H1 (cell line): Measurements from ENCODE around the gene FRY. TPM values are rescaled to one million over a fixed set of nuclear protein-coding genes. Genes with fewer than 3 reads are reported as not detected.

Source experiments
- CTCF ChIA-PET: fragments of 300-600 bp; sonication (Branson Sonifier 250); formaldehyde crosslinking; loops from one replicate; lab custom pipeline; 2021; ENCODE audit not compliant: partially characterized antibody; lab: Charles Lee
- POLR2A ChIA-PET: fragments of 300-600 bp; sonication (Branson Sonifier 250); formaldehyde crosslinking; loops from one replicate; lab custom pipeline; 2021; ENCODE audit warnings: inconsistent platforms; ENCODE audit not compliant: partially characterized antibody; lab: Charles Lee
- DNase-seq, 2 experiments: peaks; one replicate each; pipeline versions ENCODE4 v3.0.0 to v3.0.0-alpha.2; 2010 to 2022; ENCODE audit warnings: low spot score in 2 of 2, low read depth in 1 of 2, mixed read lengths in 1 of 2
- FAIRE-seq: peaks from 2 replicates; lab custom pipeline; 2011; peaks lifted over from hg19 to GRCh38; lab: Jason Lieb, UNC
- H2AFZ ChIP-seq: 2 replicates; pipeline ENCODE4 v1.8.1; 2012; ENCODE audit warnings: low read length, inconsistent platforms
- H2AK5ac ChIP-seq: 2 replicates; pipeline ENCODE4 v1.6.1; 2013; ENCODE audit warnings: low read depth, low read length
- H2BK120ac ChIP-seq: replicated peaks from 2 replicates; pipeline ENCODE3; 2013; ENCODE audit warnings: low read depth, low read length, inconsistent platforms
- H2BK12ac ChIP-seq: 2 replicates; pipeline ENCODE4 v1.6.1; 2013; ENCODE audit warnings: low read depth, low read length
- H2BK15ac ChIP-seq: 2 replicates; pipeline ENCODE4 v1.6.1; 2013; ENCODE audit warnings: low read length
- H2BK20ac ChIP-seq: 2 replicates; pipeline ENCODE4 v1.6.1; 2013; ENCODE audit warnings: low read length
- H2BK5ac ChIP-seq: 2 replicates; pipeline ENCODE4 v1.6.1; 2013; ENCODE audit warnings: low read depth, low read length
- H3K14ac ChIP-seq: 2 replicates; pipeline ENCODE4 v1.6.1; 2013; ENCODE audit warnings: inconsistent platforms; ENCODE audit not compliant: insufficient read length
- H3K18ac ChIP-seq: 2 replicates; pipeline ENCODE4 v1.6.1; 2013; ENCODE audit warnings: low read length; ENCODE audit errors: extremely low read depth
- H3K23ac ChIP-seq: 2 replicates; pipeline ENCODE4 v1.6.1; 2013; ENCODE audit warnings: inconsistent platforms; ENCODE audit not compliant: insufficient read length
- H3K23me2 ChIP-seq: 2 replicates; pipeline ENCODE4 v1.6.1; 2013; ENCODE audit warnings: low read depth, low read length
- H3K27ac ChIP-seq: 2 replicates; pipeline ENCODE4 v1.6.1; 2011; ENCODE audit warnings: low read depth, low read length, inconsistent platforms
- H3K27me3 ChIP-seq, 4 experiments: replicated peaks in 1 of 4; 1 replicate in 1 of 4; 2 replicates in 3 of 4; pipeline versions ENCODE4 v1.6.1 to v1.8.1; 2011 to 2013; ENCODE audit warnings: low read length in 3 of 4, mild to moderate bottlenecking in 3 of 4, inconsistent platforms in 2 of 4, mixed read lengths in 2 of 4, moderate library complexity in 1 of 4; ENCODE audit not compliant: control insufficient read depth in 3 of 4, insufficient read depth in 3 of 4; ENCODE audit errors: extremely low read depth in 1 of 4
- H3K36me3 ChIP-seq, 4 experiments: 2 replicates each; pipeline versions ENCODE4 v1.6.1 to v1.8.1; 2011 to 2013; ENCODE audit warnings: mild to moderate bottlenecking in 4 of 4, low read length in 3 of 4, moderate library complexity in 2 of 4, control low read depth in 1 of 4, inconsistent platforms in 1 of 4; ENCODE audit not compliant: insufficient read depth in 4 of 4, control insufficient read depth in 2 of 4
- H3K4ac ChIP-seq: replicated peaks from 2 replicates; pipeline ENCODE3; 2013; ENCODE audit warnings: low read length, low read depth, mixed read lengths, inconsistent platforms; ENCODE audit not compliant: insufficient read length
- H3K4me1 ChIP-seq, 4 experiments: replicated peaks in 1 of 4; 1 replicate in 1 of 4; 2 replicates in 3 of 4; pipeline versions ENCODE4 v1.6.1 to v1.8.1; 2011 to 2013; ENCODE audit warnings: low read length in 3 of 4, inconsistent platforms in 2 of 4, mixed read lengths in 1 of 4; ENCODE audit not compliant: insufficient read depth in 4 of 4, control insufficient read depth in 3 of 4
- H3K4me2 ChIP-seq, 2 experiments: 2 replicates each; pipeline versions ENCODE4 v1.6.1 to v1.8.1; 2011 to 2013; ENCODE audit warnings: low read depth in 2 of 2, low read length in 2 of 2, control low read depth in 1 of 2, inconsistent platforms in 1 of 2, mild to moderate bottlenecking in 1 of 2; ENCODE audit not compliant: insufficient read depth in 1 of 2
- H3K4me3 ChIP-seq, 4 experiments: fragments of 200-600, 300-600 bp in 1 of 4; sonication (generic), shearing (Covaris generic), sonication (Bioruptor Twin) in 1 of 4; 2 replicates each; pipeline versions ENCODE4 v1.5.1 to v1.8.1; 2011 to 2016; ENCODE audit warnings: low read length in 4 of 4, low read depth in 3 of 4, control low read depth in 2 of 4, inconsistent platforms in 2 of 4, mild to moderate bottlenecking in 2 of 4, mixed read lengths in 1 of 4, moderate library complexity in 1 of 4; ENCODE audit not compliant: insufficient read depth in 2 of 4; ENCODE audit errors: extremely low read depth in 1 of 4
- H3K56ac ChIP-seq: replicated peaks from 2 replicates; pipeline ENCODE3; 2013; ENCODE audit warnings: low read depth, mild to moderate bottlenecking, mixed read lengths, low read length, inconsistent platforms; ENCODE audit not compliant: insufficient read length
- H3K79me1 ChIP-seq: 2 replicates; pipeline ENCODE4 v1.6.1; 2013; ENCODE audit warnings: low read depth, low read length, control low read depth
- H3K79me2 ChIP-seq, 2 experiments: 2 replicates each; pipeline versions ENCODE4 v1.6.1 to v1.8.1; 2012 to 2013; ENCODE audit warnings: low read length in 2 of 2, mild to moderate bottlenecking in 2 of 2, inconsistent platforms in 1 of 2; ENCODE audit not compliant: insufficient read depth in 2 of 2, control insufficient read depth in 1 of 2
- H3K9ac ChIP-seq, 4 experiments: replicated peaks in 1 of 4; 1 replicate in 1 of 4; 2 replicates in 3 of 4; pipeline versions ENCODE4 v1.6.1 to v1.8.1; 2011 to 2013; ENCODE audit warnings: low read depth in 3 of 4, low read length in 3 of 4, control low read depth in 2 of 4, mild to moderate bottlenecking in 2 of 4, moderate library complexity in 2 of 4, inconsistent platforms in 1 of 4; ENCODE audit errors: extremely low read depth in 1 of 4
- H3K9me3 ChIP-seq, 2 experiments: 2 replicates each; pipeline versions ENCODE4 v1.6.1 to v1.8.1; 2012 to 2013; ENCODE audit warnings: mild to moderate bottlenecking in 2 of 2, moderate library complexity in 2 of 2, control low read depth in 1 of 2, inconsistent platforms in 1 of 2, low read depth in 1 of 2, low read length in 1 of 2, mixed read lengths in 1 of 2; ENCODE audit not compliant: insufficient read depth in 2 of 2
- H4K20me1 ChIP-seq, 2 experiments: replicated peaks in 1 of 2; 2 replicates each; pipeline versions ENCODE3 to v1.8.1; 2011 to 2013; ENCODE audit warnings: inconsistent platforms in 2 of 2, low read length in 2 of 2, mild to moderate bottlenecking in 1 of 2; ENCODE audit not compliant: insufficient read depth in 2 of 2, control insufficient read depth in 1 of 2
- H4K5ac ChIP-seq: 2 replicates; pipeline ENCODE4 v1.6.1; 2013; ENCODE audit warnings: low read length, low read depth, mixed read lengths, inconsistent platforms; ENCODE audit not compliant: insufficient read length
- H4K8ac ChIP-seq: 2 replicates; pipeline ENCODE4 v1.8.0; 2013; ENCODE audit warnings: mild to moderate bottlenecking, moderate library complexity, low read length, inconsistent platforms; ENCODE audit not compliant: insufficient read depth; ENCODE audit errors: extremely low read depth
- H4K91ac ChIP-seq: replicated peaks from 2 replicates; pipeline ENCODE3; 2013; ENCODE audit warnings: low read length, mixed read lengths, inconsistent platforms; ENCODE audit not compliant: insufficient read length
- ATF2 ChIP-seq: IDR thresholded peaks from 2 replicates; pipeline ENCODE4 v1.6.1; 2012; ENCODE audit warnings: low read length, inconsistent platforms
- CBX5 ChIP-seq: fragments of 300-800, 300-1000 bp; sonication (generic); IDR thresholded peaks from 2 replicates; pipeline ENCODE4 v1.7.1; 2016; ENCODE audit warnings: antibody characterized with exemption, low read length, low read depth
- CBX8 ChIP-seq: fragments of 300-800, 300-1000 bp; sonication (generic); IDR thresholded peaks from 2 replicates; pipeline ENCODE4 v1.7.1; 2016; ENCODE audit warnings: low read depth, low read length, borderline replicate concordance
- CHD2 ChIP-seq: IDR thresholded peaks from 2 replicates; pipeline ENCODE4 v1.6.1; 2012; ENCODE audit warnings: low read length, improper control_type of control experiment
- EZH2 ChIP-seq: fragments of 200-600 bp; sonication (generic); IDR thresholded peaks from 2 replicates; pipeline ENCODE4 v1.7.1; 2012; ENCODE audit warnings: low read depth, mild to moderate bottlenecking, moderate library complexity, low read length, inconsistent platforms; ENCODE audit not compliant: severe bottlenecking
- GABPA ChIP-seq: IDR thresholded peaks from 2 replicates; pipeline ENCODE4 v1.6.1; 2011; ENCODE audit warnings: mild to moderate bottlenecking, low read length, moderate library complexity, borderline replicate concordance; ENCODE audit not compliant: insufficient read depth
- NANOG ChIP-seq: IDR thresholded peaks from 2 replicates; pipeline ENCODE4 v1.6.1; 2011; ENCODE audit warnings: low read length, low read depth, mild to moderate bottlenecking, inconsistent platforms; ENCODE audit not compliant: insufficient read depth, poor library complexity, severe bottlenecking
- SIX5 ChIP-seq: IDR thresholded peaks from 2 replicates; pipeline ENCODE4 v1.6.1; 2011; ENCODE audit warnings: mild to moderate bottlenecking, low read depth, low read length
- SP1 ChIP-seq: IDR thresholded peaks from 2 replicates; pipeline ENCODE4 v1.6.1; 2011; ENCODE audit warnings: low read depth, low read length
- SUZ12 ChIP-seq: fragments of 200-600 bp; sonication (generic); IDR thresholded peaks from 2 replicates; pipeline ENCODE4 v1.6.1; 2012; ENCODE audit warnings: mild to moderate bottlenecking, inconsistent platforms, low read length, moderate library complexity, mixed read lengths
- TAF1 ChIP-seq: IDR thresholded peaks from 2 replicates; pipeline ENCODE4 v1.6.1; 2011; ENCODE audit warnings: mild to moderate bottlenecking, low read depth, low read length
- TCF12 ChIP-seq: IDR thresholded peaks from 2 replicates; pipeline ENCODE4 v1.6.1; 2011; ENCODE audit warnings: low read depth, mild to moderate bottlenecking, low read length
- YY1 ChIP-seq: IDR thresholded peaks from 2 replicates; pipeline ENCODE4 v1.6.1; 2011; ENCODE audit warnings: low read depth, mild to moderate bottlenecking, low read length
- WGBS, 2 experiments: shearing (Covaris generic) in 1 of 2; methylation state at CpG; one replicate each; pipeline versions ENCODE4 v1.1.6 to v1.1.7; 2013 to 2015; ENCODE audit warnings: low lambda C conversion rate in 2 of 2, mixed read lengths in 2 of 2, inconsistent platforms in 1 of 2, low coverage in 1 of 2, missing lambda C conversion rate in 1 of 2; ENCODE audit not compliant: insufficient replicate concordance in 2 of 2, insufficient coverage in 1 of 2, insufficient read length in 1 of 2; ENCODE audit errors: extremely low coverage in 1 of 2, missing lambda C conversion rate in 1 of 2; 5-methylcytosine and 5-hydroxymethylcytosine counted together
- polyA plus RNA-seq, 7 experiments: library from polyadenylated mRNA; depleted of rRNA in 3 of 7; stranded (reverse) in 5 of 7; unstranded in 2 of 7; fragments of >200 nt in 5 of 7; fragments of 200-250 nt in 2 of 7; gene quantifications; 1 replicate in 5 of 7; 2 replicates in 1 of 7; 4 replicates in 1 of 7; pipeline versions ENCODE4 v1.2.1 to v1.2.3, GENCODE V29; 2011 to 2013; ENCODE audit warnings: missing spikeins in 2 of 7, mixed read lengths in 2 of 7
- total RNA-seq: library from RNA; stranded (reverse); fragmentation: NEBNext Ultra II Directional; extraction: Animal tissue kit (Norgen Biotek cat#: 25700); gene quantifications from 2 replicates; pipeline ENCODE4 v1.2.1, GENCODE V29; 2021

Gene FRY
- total and polyA plus RNA-seq, 2 of the 8 experiments (the other 6 are each of a cell fraction or from before 2014, with no cell fraction given): 4.3 to 9.2 TPM

- Histone ChIP-seq H3K4me1 (peaks cover 0 to 3% (median 0%) of the 10 kb centered on the region in 4 experiments; a peak in 1 of 7 replicates), H3K27ac (no peak overlapping the region), H3K23ac (no peak overlapping the region), H2BK15ac (no peak overlapping the region), H3K9me3 (no peaks in the 10 kb centered on the region), H3K79me2 (no peaks in the 10 kb centered on the region), H3K4me3 (no peak overlapping the region), H3K14ac (no peak overlapping the region), H2BK120ac (no peak overlapping the region), H3K9ac (no peak overlapping the region), H4K8ac (no peak overlapping the region), H2AK5ac (no peak overlapping the region), H2AFZ (no peak overlapping the region), H3K4ac (no peak overlapping the region), H3K27me3 (no peaks in the 10 kb centered on the region), H3K36me3 (peaks cover 0 to 10% (median 3%) of the 10 kb centered on the region in 4 experiments; a peak in 3 of 8 replicates), H4K20me1 (no peaks in the 10 kb centered on the region), H2BK20ac (no peak overlapping the region), H3K79me1 (no peaks in the 10 kb centered on the region), H3K56ac (no peak overlapping the region), H4K91ac (no peak overlapping the region), H2BK5ac (no peak overlapping the region), H3K23me2 (no peaks in the 10 kb centered on the region), H4K5ac (no peak overlapping the region), H3K18ac (no peak overlapping the region), H3K4me2 (no peak overlapping the region), H2BK12ac (no peak overlapping the region)
- WGBS, 2 experiments: 82% methylated on average over 3 of the region's 3 CpGs; no CpG with 5 or more reads in 1 of the 2 experiments
- ChIA-PET POLR2A (no interaction called here), CTCF (interaction anchor here (1.0 to 2.0 kb wide), 3 partner anchors 16 to 31 kb away, joined by 3 to 8 read pairs (median 3); no protein-coding TSS in a partner anchor)
- FAIRE-seq (no peak), DNase-seq (no peak)
- no peak for TF ChIP-seq SP1
- TF ChIP-seq CHD2: no peak
- no peak for TF ChIP-seq EZH2
- TF ChIP-seq TAF1: no peak
- TF ChIP-seq SUZ12: no peak
- no peak for TF ChIP-seq TCF12
- TF ChIP-seq CBX8: no peak
- TF ChIP-seq CBX5: no peak
- TF ChIP-seq SIX5: no peak
- TF ChIP-seq YY1: no peak
- TF ChIP-seq GABPA: no peak
- no peak for TF ChIP-seq NANOG
- no peak for TF ChIP-seq ATF2
Measured at GRCh38 chr13:32229443-32229842, 197.9 kb downstream of the FRY start.
